Measurements from ENCODE around the gene RHOC.
"Not testable (repeated sequence)": the region's sequence is repeated elsewhere in the genome, so short reads cannot be mapped to it uniquely, and the experiment has no call there.

The RHOC gene

DNA sequence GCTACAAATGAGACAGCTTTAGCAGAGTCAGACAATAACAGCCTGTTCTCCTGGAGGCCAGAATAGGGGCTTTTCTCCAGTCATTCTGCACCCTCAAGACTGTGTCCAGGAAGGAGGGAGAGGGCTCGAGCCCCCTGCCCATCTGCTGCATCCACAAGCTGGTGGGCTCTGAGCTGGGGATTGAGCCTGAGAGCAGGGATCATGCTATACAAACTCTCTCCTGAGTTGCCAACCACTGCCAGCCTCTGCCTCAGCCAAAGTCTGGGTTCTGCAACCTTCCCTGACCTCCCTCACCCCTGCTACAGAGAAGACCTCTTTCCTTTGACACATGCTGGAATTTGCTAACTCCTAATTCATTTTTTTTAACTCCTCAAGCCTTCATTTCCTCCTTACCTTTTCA is 23.0 kb upstream of the RHOC start:
- Histone ChIP-seq H3K9ac (ENCODE audit: low read length) (no peak overlapping the region), H3K79me2 (ENCODE audit: control insufficient read depth, insufficient read depth, low read length, poor library complexity) (no peaks in the 10 kb centered on the region), H2BK120ac (ENCODE audit: insufficient read depth, low read length, poor library complexity) (no peak overlapping the region), H3K14ac (ENCODE audit: low read length) (no peak overlapping the region), H3K4me2 (ENCODE audit: low read length) (no peak overlapping the region), H3K27ac (ENCODE audit: low read depth, low read length) (no peak overlapping the region), H3K79me1 (ENCODE audit: low read length) (no peaks in the 10 kb centered on the region), H3K9me3 (ENCODE audit: insufficient read depth, low read depth, low read length) (no peaks in the 10 kb centered on the region), H3K4me3 (ENCODE audit: low read depth, low read length) (no peak overlapping the region), H4K91ac (ENCODE audit: low read depth, low read length) (no peak overlapping the region), H3K4ac (ENCODE audit: low read depth, low read length) (no peak overlapping the region), H3K23ac (ENCODE audit: low read length) (no peak overlapping the region), H3K18ac (ENCODE audit: low read length) (no peak overlapping the region), H2AFZ (ENCODE audit: insufficient read depth, low read length, poor library complexity) (no peak overlapping the region), H3K36me3 (ENCODE audit: control insufficient read depth in 1 of 2, insufficient read depth in 2 of 2, low read length in 2 of 2) (no peaks in the 10 kb centered on the region), H4K8ac (ENCODE audit: low read depth, low read length) (no peak overlapping the region), H2BK12ac (ENCODE audit: low read length) (no peak overlapping the region), H2AK5ac (ENCODE audit: low read length) (no peak overlapping the region), H3K4me1 (ENCODE audit: control insufficient read depth in 1 of 2, insufficient read depth in 2 of 2, low read length in 2 of 2) (no peaks in the 10 kb centered on the region), H4K12ac (ENCODE audit: low read depth, low read length) (no peak overlapping the region), H3K27me3 (ENCODE audit: insufficient read depth, low read length) (no peaks in the 10 kb centered on the region), H2BK5ac (ENCODE audit: low read depth, low read length, poor library complexity) (no peak overlapping the region)
- WGBS (ENCODE audit: extremely low coverage, insufficient coverage, insufficient read length) = no CpG with 5 or more reads among the region's 1 CpG
- DNase-seq = no peak

- H4K8ac ChIP-seq (ENCODE audit: low read depth, low read length); H3K4me2 ChIP-seq (ENCODE audit: low read length); H3K79me1 ChIP-seq (ENCODE audit: low read length); H4K12ac ChIP-seq (ENCODE audit: low read depth, low read length); H2BK12ac ChIP-seq (ENCODE audit: low read length); H4K91ac ChIP-seq (ENCODE audit: low read depth, low read length); H3K18ac ChIP-seq (ENCODE audit: low read length); H3K79me2 ChIP-seq (ENCODE audit: control insufficient read depth, insufficient read depth, low read length, poor library complexity); H3K23ac ChIP-seq (ENCODE audit: low read length); H3K9me3 ChIP-seq (ENCODE audit: insufficient read depth, low read depth, low read length); H3K14ac ChIP-seq (ENCODE audit: low read length); H2BK120ac ChIP-seq (ENCODE audit: insufficient read depth, low read length, poor library complexity); H3K4ac ChIP-seq (ENCODE audit: low read depth, low read length); DNase-seq; H3K4me3 ChIP-seq (ENCODE audit: low read depth, low read length); H3K9ac ChIP-seq (ENCODE audit: low read length); H2AK5ac ChIP-seq (ENCODE audit: low read length); H2BK5ac ChIP-seq (ENCODE audit: low read depth, low read length, poor library complexity); H3K36me3 ChIP-seq (ENCODE audit: control insufficient read depth in 1 of 2, insufficient read depth in 2 of 2, low read length in 2 of 2); H2AFZ ChIP-seq (ENCODE audit: insufficient read depth, low read length, poor library complexity); H3K27ac ChIP-seq (ENCODE audit: low read depth, low read length); H3K27me3 ChIP-seq (ENCODE audit: insufficient read depth, low read length); H3K4me1 ChIP-seq (ENCODE audit: control insufficient read depth in 1 of 2, insufficient read depth in 2 of 2, low read length in 2 of 2): not testable (repeated sequence)
- WGBS (ENCODE audit: extremely low coverage, insufficient coverage, insufficient read length) = no CpG with 5 or more reads among the region's 3 CpGs
Observed at GRCh38 chr1:112729011-112729410, 22.1 kb upstream of the RHOC start.

DNA sequence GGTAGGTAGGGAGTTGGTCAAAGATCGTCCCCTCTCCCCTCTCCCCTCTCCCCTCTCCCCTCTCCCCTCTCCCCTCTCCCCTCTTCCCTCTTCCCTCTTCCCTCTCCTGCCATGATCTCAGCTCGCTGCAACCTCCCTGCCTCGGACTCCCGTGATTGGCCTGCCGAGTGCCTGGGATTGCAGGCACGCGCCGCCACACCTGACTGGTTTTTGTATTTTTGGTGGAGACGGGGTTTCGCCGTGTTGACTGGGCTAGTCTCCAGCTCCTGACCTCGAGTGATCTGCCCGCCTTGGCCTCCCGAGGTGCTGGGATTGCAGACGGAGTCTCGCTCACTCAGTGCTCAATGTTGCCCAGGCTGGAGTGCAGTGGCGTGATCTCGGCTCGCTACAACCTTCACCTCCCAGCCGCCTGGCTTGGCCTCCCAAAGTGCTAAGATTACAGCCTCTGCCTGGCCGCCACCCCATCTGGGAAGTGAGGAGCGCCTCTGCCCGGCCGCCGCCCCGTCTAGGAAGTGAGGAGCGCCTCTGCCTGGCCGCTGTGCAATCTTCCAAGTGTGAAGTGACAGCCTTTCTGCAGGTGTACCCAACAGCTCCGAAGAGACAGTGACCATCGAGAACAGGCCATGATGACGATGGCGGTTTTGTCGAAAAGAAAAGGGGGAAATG is 21.5 kb upstream of the RHOC start:
- not testable (repeated sequence) for H3K9ac ChIP-seq (ENCODE audit: low read length); H3K14ac ChIP-seq (ENCODE audit: low read length); H3K79me1 ChIP-seq (ENCODE audit: low read length); H3K23ac ChIP-seq (ENCODE audit: low read length); DNase-seq; H2BK12ac ChIP-seq (ENCODE audit: low read length); H4K12ac ChIP-seq (ENCODE audit: low read depth, low read length); H2BK120ac ChIP-seq (ENCODE audit: insufficient read depth, low read length, poor library complexity); H2AFZ ChIP-seq (ENCODE audit: insufficient read depth, low read length, poor library complexity); H3K27ac ChIP-seq (ENCODE audit: low read depth, low read length); H2AK5ac ChIP-seq (ENCODE audit: low read length); H3K4me1 ChIP-seq (ENCODE audit: control insufficient read depth in 1 of 2, insufficient read depth in 2 of 2, low read length in 2 of 2); H3K4ac ChIP-seq (ENCODE audit: low read depth, low read length); H4K8ac ChIP-seq (ENCODE audit: low read depth, low read length); H3K79me2 ChIP-seq (ENCODE audit: control insufficient read depth, insufficient read depth, low read length, poor library complexity); H2BK5ac ChIP-seq (ENCODE audit: low read depth, low read length, poor library complexity); H3K4me3 ChIP-seq (ENCODE audit: low read depth, low read length); H4K91ac ChIP-seq (ENCODE audit: low read depth, low read length); H3K9me3 ChIP-seq (ENCODE audit: insufficient read depth, low read depth, low read length); H3K4me2 ChIP-seq (ENCODE audit: low read length); H3K36me3 ChIP-seq (ENCODE audit: control insufficient read depth in 1 of 2, insufficient read depth in 2 of 2, low read length in 2 of 2); H3K27me3 ChIP-seq (ENCODE audit: insufficient read depth, low read length); H3K18ac ChIP-seq (ENCODE audit: low read length)
- WGBS (ENCODE audit: extremely low coverage, insufficient coverage, insufficient read length) = no CpG with 5 or more reads among the region's 33 CpGs

GRCh38 chr1:112727716-112728115 is 20.8 kb upstream of the RHOC start:
- Histone ChIP-seq H3K4me1 (ENCODE audit: control insufficient read depth in 1 of 2, insufficient read depth in 2 of 2, low read length in 2 of 2) (peaks cover 5% of the 10 kb centered on the region in 2 experiments), H4K12ac (ENCODE audit: low read depth, low read length) (no peak overlapping the region), H2BK120ac (ENCODE audit: insufficient read depth, low read length, poor library complexity) (no peak overlapping the region), H2BK5ac (ENCODE audit: low read depth, low read length, poor library complexity) (no peak overlapping the region), H3K18ac (ENCODE audit: low read length) (no peak overlapping the region), H4K8ac (ENCODE audit: low read depth, low read length) (no peak overlapping the region), H3K14ac (ENCODE audit: low read length) (no peak overlapping the region), H3K9ac (ENCODE audit: low read length) (no peak overlapping the region), H3K4me3 (ENCODE audit: low read depth, low read length) (no peak overlapping the region), H2BK12ac (ENCODE audit: low read length) (no peak overlapping the region), H3K27ac (ENCODE audit: low read depth, low read length) (no peak overlapping the region), H3K9me3 (ENCODE audit: insufficient read depth, low read depth, low read length) (no peaks in the 10 kb centered on the region), H2AFZ (ENCODE audit: insufficient read depth, low read length, poor library complexity) (no peak overlapping the region), H3K79me2 (ENCODE audit: control insufficient read depth, insufficient read depth, low read length, poor library complexity) (no peaks in the 10 kb centered on the region), H3K4ac (ENCODE audit: low read depth, low read length) (no peak overlapping the region), H2AK5ac (ENCODE audit: low read length) (no peak overlapping the region), H3K36me3 (ENCODE audit: control insufficient read depth in 1 of 2, insufficient read depth in 2 of 2, low read length in 2 of 2) (no peaks in the 10 kb centered on the region), H3K27me3 (ENCODE audit: insufficient read depth, low read length) (no peaks in the 10 kb centered on the region), H3K4me2 (ENCODE audit: low read length) (no peak overlapping the region), H4K91ac (ENCODE audit: low read depth, low read length) (no peak overlapping the region), H3K23ac (ENCODE audit: low read length) (no peak overlapping the region), H3K79me1 (ENCODE audit: low read length) (no peaks in the 10 kb centered on the region)
- no CpG with 5 or more reads among the region's 2 CpGs for WGBS (ENCODE audit: extremely low coverage, insufficient coverage, insufficient read length)
- peak in 1 of 2 donors; percentile 15 for DNase-seq
